Activated CD8-positive, alpha-beta memory T cell treated with anti-CD3 and anti-CD28 coated beads for 1 hour (primary cell): ENCODE data around the gene SPX.

Experiments
- DNase-seq, 2 donors: peaks; one replicate each; pipeline ENCODE4 v3.0.0-alpha.2; 2020; ENCODE audit warnings: low read depth in 1 of 2; ENCODE audit errors: extremely low read depth in 1 of 2

Gene SPX

GRCh38 chr12:21576431-21576830 is 50.3 kb downstream of the SPX start:
- DNase-seq = no peak

DNA sequence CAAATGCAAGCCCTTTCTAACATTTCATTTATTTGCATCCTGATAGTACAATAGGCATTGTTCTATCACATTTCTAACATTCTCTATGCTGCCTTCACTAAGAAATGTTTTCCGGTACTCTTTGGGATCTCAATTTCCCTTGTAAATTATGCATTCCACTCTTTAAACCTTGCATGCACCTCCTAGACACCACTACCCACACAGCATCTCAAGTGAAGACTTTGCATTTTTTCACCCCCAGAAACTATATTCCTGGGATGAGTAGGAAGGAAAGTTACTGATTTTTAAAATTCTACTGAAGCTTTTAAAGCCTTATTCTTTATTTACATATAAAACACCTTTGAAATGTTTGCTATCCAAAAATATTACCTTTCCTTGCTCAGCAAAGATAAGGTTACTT is 51.4 kb downstream of the SPX start:
- DNase-seq = no peak

DNA sequence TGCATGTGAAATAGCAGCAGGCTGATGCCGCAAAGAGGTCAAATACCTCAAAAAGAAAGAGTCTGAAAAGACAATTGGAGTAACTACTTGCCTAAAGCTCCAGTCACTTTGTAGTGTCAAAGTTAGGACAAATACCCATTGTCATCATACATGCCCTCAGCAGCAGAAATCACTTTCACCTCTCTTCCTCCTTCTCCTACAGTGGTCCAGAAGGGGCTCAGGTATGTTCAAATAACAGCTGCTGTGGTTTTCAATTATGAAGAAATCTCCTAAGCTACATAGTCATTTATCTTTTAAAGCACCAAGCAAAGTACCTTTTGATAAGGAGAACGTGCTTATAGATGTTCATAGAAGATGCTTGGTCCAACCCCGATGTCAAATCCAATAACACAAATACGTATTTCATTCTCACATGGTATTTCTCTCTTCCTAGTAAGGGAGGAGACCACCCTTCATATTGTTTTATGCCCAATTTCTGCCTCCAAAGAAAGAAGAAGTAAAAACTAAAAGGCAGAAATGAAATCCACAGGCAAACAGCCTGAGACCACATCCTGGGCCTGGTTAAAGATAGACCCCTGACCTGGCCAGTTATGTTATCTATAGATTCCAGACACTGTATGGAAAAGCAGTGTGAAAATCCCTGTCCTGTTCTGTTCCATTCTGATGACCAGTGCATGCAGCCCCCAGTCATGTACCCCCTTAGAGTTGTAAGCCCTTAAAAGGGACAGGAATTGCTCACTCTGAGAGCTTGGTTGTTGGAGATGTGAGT is 54.8 kb downstream of the SPX start:
- no peak for DNase-seq
